Vagina (tissue), 2 donors: ENCODE measurements around the gene DGKI. TPM values are rescaled to one million over a fixed set of nuclear protein-coding genes. Genes with fewer than 3 reads are reported as not detected.

Source experiments
- DNase-seq, 2 donors: peaks; one replicate each; pipeline ENCODE4 v3.0.0-alpha.2; 2017; ENCODE audit errors: extremely low spot score in 2 of 2
- H3K27ac ChIP-seq: fragments of 200-600 bp; sonication (generic); one replicate; pipeline ENCODE4 v1.5.1; 2019
- H3K27me3 ChIP-seq: fragments of 200-600 bp; sonication (generic); one replicate; pipeline ENCODE4 v1.5.1; 2019
- H3K36me3 ChIP-seq, 2 donors: fragments of 200-600 bp; sonication (generic); one replicate each; pipeline ENCODE4 v1.5.1; 2017 to 2019
- H3K4me1 ChIP-seq: fragments of 200-600 bp; sonication (generic); one replicate; pipeline ENCODE4 v1.5.1; 2019
- H3K4me3 ChIP-seq, 2 donors: fragments of 200-600 bp; sonication (generic); 1 replicate in 1 of 2; 2 replicates in 1 of 2; pipeline ENCODE4 v1.5.1; 2016 to 2019
- H3K9me3 ChIP-seq: fragments of 200-600 bp; sonication (generic); one replicate; pipeline ENCODE4 v1.5.1; 2019
- POLR2A ChIP-seq, 2 donors: fragments of 450-650 bp; IDR thresholded peaks; one replicate each; pipeline ENCODE4 v1.6.1; 2017; ENCODE audit warnings: antibody characterized with exemption in 2 of 2, mild to moderate bottlenecking in 2 of 2, moderate library complexity in 2 of 2
- POLR2AphosphoS5 ChIP-seq, 2 donors: sonication (generic); formaldehyde crosslinking; IDR thresholded peaks; one replicate each; pipeline ENCODE4 v1.9.0; 2017; ENCODE audit warnings: antibody characterized with exemption in 2 of 2, mild to moderate bottlenecking in 2 of 2, low read depth in 1 of 2; ENCODE audit not compliant: insufficient read depth in 1 of 2
- intact Hi-C: fragments of 100-400 bp; cut with DNase I; formaldehyde crosslinking; loops from one replicate; pipeline ENCODE4 v1.15.1; 2023
- total RNA-seq: library from RNA; depleted of rRNA; stranded (reverse); fragments of >200 nt; gene quantifications from one replicate; pipeline ENCODE4 v1.2.3, GENCODE V29; 2016
- TF ChIP-seq, protein P1 (sequence below), 3 experiments: fragments of 450-650 bp in 2 of 3; fragments of 200-600 bp in 1 of 3; sonication (generic) in 1 of 3; IDR thresholded peaks; one replicate each; pipeline ENCODE4 v1.5.1; 2017 to 2019; ENCODE audit warnings: antibody characterized with exemption in 3 of 3, mild to moderate bottlenecking in 2 of 3, moderate library complexity in 2 of 3

Gene DGKI
- total RNA-seq, 1 donor from 2014 or later, result 1.2 TPM

DNA sequence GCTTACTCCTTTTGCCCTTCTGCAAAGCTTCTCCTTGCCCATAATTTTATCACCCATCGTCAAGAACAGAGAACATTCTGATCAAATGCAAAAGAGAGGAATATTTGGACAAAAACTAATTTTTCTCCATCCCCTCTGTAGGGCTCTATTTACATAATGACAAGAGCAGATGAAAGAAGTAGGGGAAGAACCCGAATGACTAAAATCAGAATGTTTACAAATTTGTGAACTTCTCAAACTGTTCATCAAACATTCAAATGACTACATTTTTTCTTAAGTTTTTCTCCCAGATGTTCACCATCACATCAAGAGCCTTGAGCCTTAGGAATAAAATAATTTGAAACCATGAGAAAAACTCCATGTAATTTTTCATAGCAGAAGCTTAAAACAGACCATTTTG lies 119.4 kb downstream of the DGKI start:
- H3K36me3 ChIP-seq, result no peaks in the 10 kb centered on the region
- TF ChIP-seq POLR2A (IDR thresholded peaks at IDR 0.05) (no peak), POLR2AphosphoS5 (IDR thresholded peaks at IDR 0.05; ENCODE audit: insufficient read depth in 1 of 2, low read depth in 1 of 2) (no peak)
- TF ChIP-seq, protein P1, sequence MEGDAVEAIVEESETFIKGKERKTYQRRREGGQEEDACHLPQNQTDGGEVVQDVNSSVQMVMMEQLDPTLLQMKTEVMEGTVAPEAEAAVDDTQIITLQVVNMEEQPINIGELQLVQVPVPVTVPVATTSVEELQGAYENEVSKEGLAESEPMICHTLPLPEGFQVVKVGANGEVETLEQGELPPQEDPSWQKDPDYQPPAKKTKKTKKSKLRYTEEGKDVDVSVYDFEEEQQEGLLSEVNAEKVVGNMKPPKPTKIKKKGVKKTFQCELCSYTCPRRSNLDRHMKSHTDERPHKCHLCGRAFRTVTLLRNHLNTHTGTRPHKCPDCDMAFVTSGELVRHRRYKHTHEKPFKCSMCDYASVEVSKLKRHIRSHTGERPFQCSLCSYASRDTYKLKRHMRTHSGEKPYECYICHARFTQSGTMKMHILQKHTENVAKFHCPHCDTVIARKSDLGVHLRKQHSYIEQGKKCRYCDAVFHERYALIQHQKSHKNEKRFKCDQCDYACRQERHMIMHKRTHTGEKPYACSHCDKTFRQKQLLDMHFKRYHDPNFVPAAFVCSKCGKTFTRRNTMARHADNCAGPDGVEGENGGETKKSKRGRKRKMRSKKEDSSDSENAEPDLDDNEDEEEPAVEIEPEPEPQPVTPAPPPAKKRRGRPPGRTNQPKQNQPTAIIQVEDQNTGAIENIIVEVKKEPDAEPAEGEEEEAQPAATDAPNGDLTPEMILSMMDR (IDR thresholded peaks at IDR 0.05), result no peak
- intact Hi-C loops, result no loop called here
- H3K4me1 ChIP-seq, result no peaks in the 10 kb centered on the region
- no peak for DNase-seq
- H3K4me3 ChIP-seq, result no peak overlapping the region
- no peaks in the 10 kb centered on the region for H3K9me3 ChIP-seq
- no peak overlapping the region for H3K27ac ChIP-seq
- no peaks in the 10 kb centered on the region for H3K27me3 ChIP-seq

DNA sequence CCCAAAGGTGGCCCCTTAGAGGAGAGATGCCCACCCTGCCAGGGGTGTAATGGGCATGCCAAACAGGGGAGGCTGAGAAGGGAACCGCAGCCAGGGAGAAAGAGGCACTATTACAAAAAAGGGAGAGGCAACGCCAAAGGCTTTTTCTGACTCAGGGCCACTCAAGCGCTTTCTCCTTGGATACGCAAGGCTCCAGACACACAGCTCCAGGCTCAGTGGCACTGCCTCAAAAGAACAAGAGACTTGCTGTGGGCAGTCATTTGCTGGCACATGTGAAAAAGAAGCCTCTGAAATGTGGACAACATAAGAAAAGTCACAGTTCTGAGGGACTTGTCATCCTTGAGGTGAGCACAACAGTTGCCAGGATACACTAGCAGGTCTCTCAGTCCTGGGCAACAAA lies 128.4 kb downstream of the DGKI start:
- intact Hi-C loops, result no loop called here
- Histone ChIP-seq H3K9me3 (no peaks in the 10 kb centered on the region), H3K4me1 (no peaks in the 10 kb centered on the region), H3K27ac (no peak overlapping the region), H3K4me3 (no peak overlapping the region), H3K27me3 (no peaks in the 10 kb centered on the region), H3K36me3 (no peaks in the 10 kb centered on the region)
- no peak for DNase-seq
- TF ChIP-seq POLR2AphosphoS5 (IDR thresholded peaks at IDR 0.05; ENCODE audit: insufficient read depth in 1 of 2, low read depth in 1 of 2), result no peak
- TF ChIP-seq, protein P1 (IDR thresholded peaks at IDR 0.05), result no peak
- no peak for TF ChIP-seq POLR2A (IDR thresholded peaks at IDR 0.05)

DNA sequence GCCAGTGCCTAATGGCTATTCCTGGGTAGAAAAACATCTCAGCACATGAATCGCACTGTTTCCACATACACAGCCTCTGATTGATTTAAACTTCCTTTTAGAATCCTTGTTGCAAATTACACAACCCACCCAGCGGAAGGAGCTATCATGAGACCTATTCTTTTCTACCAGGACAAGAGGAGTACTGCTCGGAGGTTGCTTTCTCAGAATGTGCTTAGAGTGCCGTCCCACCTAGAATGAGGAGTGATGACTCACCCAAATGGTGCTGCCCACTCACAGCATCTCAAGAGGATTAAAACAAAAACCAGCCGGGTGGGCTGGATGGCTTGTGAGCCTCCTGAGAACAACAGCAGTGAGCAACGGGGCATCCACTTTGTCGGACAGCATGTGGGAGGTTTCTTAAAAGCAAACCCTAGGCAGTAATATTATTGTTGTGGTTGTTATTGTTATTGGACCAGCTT lies 128.9 kb downstream of the DGKI start:
- no peak overlapping the region for H3K4me3 ChIP-seq
- intact Hi-C loops, result no loop called here

DNA sequence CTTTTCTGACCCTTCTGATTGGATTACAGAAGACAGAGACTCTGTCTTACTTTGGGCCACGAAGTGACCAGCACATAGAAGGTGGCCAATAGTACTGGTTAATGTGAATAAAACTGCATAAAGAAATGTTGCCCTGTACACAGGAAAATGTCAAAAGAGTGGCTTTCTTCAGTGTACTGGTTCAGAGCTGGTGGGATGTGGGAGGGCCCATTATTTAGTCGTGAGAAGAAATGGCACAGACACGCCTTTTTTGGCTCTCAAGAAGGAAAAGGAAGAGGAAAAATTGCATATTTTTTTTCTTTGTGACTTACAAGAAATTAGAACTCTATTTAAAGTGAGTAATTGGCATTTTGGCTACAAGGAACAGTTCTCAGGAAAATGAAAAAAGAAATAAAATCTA lies 129.7 kb downstream of the DGKI start:
- Histone ChIP-seq H3K9me3 (no peaks in the 10 kb centered on the region), H3K4me3 (no peak overlapping the region), H3K36me3 (no peaks in the 10 kb centered on the region), H3K27me3 (no peaks in the 10 kb centered on the region), H3K4me1 (no peaks in the 10 kb centered on the region), H3K27ac (no peak overlapping the region)
- intact Hi-C loops, result no loop called here
- TF ChIP-seq, protein P1 (IDR thresholded peaks at IDR 0.05), result no peak
- TF ChIP-seq POLR2A (IDR thresholded peaks at IDR 0.05) (no peak), POLR2AphosphoS5 (IDR thresholded peaks at IDR 0.05; ENCODE audit: insufficient read depth in 1 of 2, low read depth in 1 of 2) (no peak)
- DNase-seq, result no peak

More for the DNA sequence above, 128.9 kb downstream of the DGKI start:
- H3K36me3 ChIP-seq, result no peaks in the 10 kb centered on the region
- no peaks in the 10 kb centered on the region for H3K9me3 ChIP-seq
- no peak for TF ChIP-seq POLR2A (IDR thresholded peaks at IDR 0.05)
- TF ChIP-seq, protein P1 (IDR thresholded peaks at IDR 0.05), result no peak
- TF ChIP-seq POLR2AphosphoS5 (IDR thresholded peaks at IDR 0.05; ENCODE audit: insufficient read depth in 1 of 2, low read depth in 1 of 2), result no peak
- no peaks in the 10 kb centered on the region for H3K27me3 ChIP-seq
- H3K4me1 ChIP-seq, result no peaks in the 10 kb centered on the region
- no peak overlapping the region for H3K27ac ChIP-seq
- DNase-seq, result no peak

DNA sequence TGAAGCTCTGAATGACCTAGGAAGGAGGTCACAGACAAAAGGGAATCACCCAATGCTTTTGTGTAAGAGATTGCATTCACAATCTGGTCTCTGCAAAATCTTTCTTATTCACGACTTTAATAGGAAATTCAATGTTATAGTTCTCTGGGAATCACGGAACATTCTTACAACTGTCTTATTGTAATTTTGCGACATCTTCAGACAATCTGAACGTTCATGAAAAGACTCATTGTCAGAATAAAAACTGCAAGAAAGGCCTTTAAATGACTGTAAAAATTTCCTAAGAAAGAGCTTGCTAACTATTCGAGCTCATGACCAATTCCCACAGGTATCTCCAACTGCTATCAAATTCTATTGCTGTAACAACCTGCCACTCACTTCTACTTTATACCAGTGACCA lies 130.7 kb downstream of the DGKI start:
- Histone ChIP-seq H3K4me3 (no peak overlapping the region), H3K36me3 (no peaks in the 10 kb centered on the region), H3K27me3 (no peaks in the 10 kb centered on the region), H3K4me1 (no peaks in the 10 kb centered on the region), H3K9me3 (no peaks in the 10 kb centered on the region), H3K27ac (no peak overlapping the region)
- TF ChIP-seq POLR2AphosphoS5 (IDR thresholded peaks at IDR 0.05; ENCODE audit: insufficient read depth in 1 of 2, low read depth in 1 of 2) (no peak), POLR2A (IDR thresholded peaks at IDR 0.05) (no peak)
- TF ChIP-seq, protein P1 (IDR thresholded peaks at IDR 0.05), result no peak
- DNase-seq, result no peak
- intact Hi-C loops, result no loop called here
